MM.1S (cell line): ENCODE data around the gene STAT1.

ENCODE experiments used
- DNase-seq: peaks from one replicate; pipeline ENCODE4 v3.0.0-alpha.2; 2015
- H2AFZ ChIP-seq: fragments of 300-600 bp; sonication (generic); 2 replicates; pipeline ENCODE4 v1.6.0; 2016; ENCODE audit warnings: antibody characterized with exemption, low read length
- H3F3A ChIP-seq: fragments of 300-600 bp; sonication (generic); 2 replicates; pipeline ENCODE4 v1.6.1; 2016; ENCODE audit warnings: mild to moderate bottlenecking, antibody characterized with exemption, low read length, moderate library complexity, mixed read lengths; ENCODE audit not compliant: insufficient read depth
- H3K27ac ChIP-seq: fragments of 300-600 bp; sonication (generic); 2 replicates; pipeline ENCODE4 v1.5.1; 2016; ENCODE audit warnings: mild to moderate bottlenecking, low read length
- H3K27me3 ChIP-seq: fragments of 300-600 bp; sonication (generic); replicated peaks from 2 replicates; pipeline ENCODE4 v1.6.0; 2016; ENCODE audit warnings: low read length; ENCODE audit not compliant: insufficient read depth
- H3K36me3 ChIP-seq: fragments of 300-600 bp; sonication (generic); replicated peaks from 2 replicates; pipeline ENCODE4 v1.6.1; 2016; ENCODE audit warnings: mild to moderate bottlenecking, low read length, mixed read lengths; ENCODE audit not compliant: insufficient read depth
- H3K4me1 ChIP-seq: fragments of 300-600 bp; sonication (generic); 2 replicates; pipeline ENCODE4 v1.6.1; 2016; ENCODE audit warnings: low read length, mixed read lengths
- H3K4me2 ChIP-seq: fragments of 300-600 bp; sonication (generic); 2 replicates; pipeline ENCODE4 v1.6.0; 2016; ENCODE audit warnings: low read depth, low read length
- H3K4me3 ChIP-seq: fragments of 300-600 bp; sonication (generic); 2 replicates; pipeline ENCODE4 v1.5.1; 2016; ENCODE audit warnings: low read length, mixed read lengths
- H3K79me2 ChIP-seq: fragments of 300-600 bp; sonication (generic); 2 replicates; pipeline ENCODE4 v1.6.1; 2016; ENCODE audit warnings: mixed run types, low read length, mixed read lengths
- H3K9ac ChIP-seq: fragments of 300-600 bp; sonication (generic); 2 replicates; pipeline ENCODE4 v1.6.1; 2016; ENCODE audit warnings: low read length, mixed read lengths
- H3K9me2 ChIP-seq: fragments of 300-600 bp; sonication (generic); replicated peaks from 2 replicates; pipeline ENCODE4 v1.6.1; 2016; ENCODE audit warnings: mild to moderate bottlenecking, low read length, mixed read lengths; ENCODE audit not compliant: insufficient read depth
- H3K9me3 ChIP-seq: fragments of 300-600 bp; sonication (generic); replicated peaks from 2 replicates; pipeline ENCODE4 v1.6.1; 2016; ENCODE audit warnings: mild to moderate bottlenecking, low read length, mixed read lengths; ENCODE audit not compliant: insufficient read depth
- H4K20me1 ChIP-seq: fragments of 300-600 bp; sonication (generic); 2 replicates; pipeline ENCODE4 v1.6.1; 2016; ENCODE audit warnings: mild to moderate bottlenecking, low read length, moderate library complexity, mixed read lengths; ENCODE audit not compliant: insufficient read depth
- EZH2 ChIP-seq: fragments of 300-600 bp; sonication (generic); optimal IDR thresholded peaks from 2 replicates; pipeline ENCODE3; 2017; ENCODE audit warnings: low read depth, mild to moderate bottlenecking, antibody characterized with exemption, low read length, mixed read lengths
- EZH2phosphoT487 ChIP-seq: fragments of 300-600 bp; sonication (generic); IDR thresholded peaks from 2 replicates; pipeline ENCODE4 v1.6.1; 2018; ENCODE audit warnings: antibody characterized with exemption, low read length
- TF ChIP-seq, protein P1 (sequence below): fragments of 300-600 bp; sonication (generic); IDR thresholded peaks from 2 replicates; pipeline ENCODE4 v1.5.1; 2016; ENCODE audit warnings: antibody characterized with exemption, low read length, mixed read lengths

The STAT1 gene

DNA sequence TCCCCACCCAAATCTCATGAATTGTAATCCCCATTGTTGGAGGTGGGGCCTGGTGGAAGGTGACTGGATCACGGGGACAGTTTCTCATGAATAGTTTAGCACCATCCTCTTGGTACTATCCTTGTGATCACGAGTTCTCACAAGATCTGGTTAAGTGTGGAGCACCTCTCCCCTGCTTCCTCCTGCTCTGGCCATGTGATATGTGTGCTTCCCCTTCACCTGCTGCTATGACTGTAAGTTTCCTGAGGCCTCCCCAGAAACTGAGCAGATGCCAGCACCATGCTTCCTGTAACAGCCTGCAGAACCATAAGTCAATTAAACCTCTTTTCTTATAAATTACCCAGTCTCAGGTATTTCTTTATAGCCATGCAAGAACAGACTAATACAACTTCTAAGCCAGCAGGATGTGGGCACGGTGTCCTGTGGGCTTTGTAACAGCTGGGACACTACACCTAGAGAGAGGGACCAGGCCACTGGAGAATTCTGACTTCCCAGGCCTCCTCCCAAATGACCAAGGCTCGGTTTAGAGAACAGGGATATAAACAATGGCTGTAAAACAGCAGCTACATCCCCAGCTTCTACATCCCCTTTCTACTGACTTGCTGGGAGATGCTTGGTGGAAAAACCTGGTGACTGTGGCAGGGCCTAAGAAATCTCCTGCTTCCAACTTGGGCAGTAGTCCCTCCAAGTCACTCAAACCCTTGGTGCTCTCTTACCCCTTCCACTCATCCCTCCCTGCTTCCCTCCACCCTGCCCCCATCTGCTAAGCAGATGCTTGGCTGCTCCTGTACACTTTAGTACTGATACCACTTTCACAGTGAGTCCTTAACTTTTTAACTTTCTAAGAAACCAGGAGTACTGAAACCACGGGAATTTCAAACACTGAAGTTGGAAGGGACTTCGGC lies 10.3 kb downstream of the STAT1 start:
- TF ChIP-seq EZH2 (no peak), EZH2phosphoT487 (no peak)
- TF ChIP-seq, protein P1, sequence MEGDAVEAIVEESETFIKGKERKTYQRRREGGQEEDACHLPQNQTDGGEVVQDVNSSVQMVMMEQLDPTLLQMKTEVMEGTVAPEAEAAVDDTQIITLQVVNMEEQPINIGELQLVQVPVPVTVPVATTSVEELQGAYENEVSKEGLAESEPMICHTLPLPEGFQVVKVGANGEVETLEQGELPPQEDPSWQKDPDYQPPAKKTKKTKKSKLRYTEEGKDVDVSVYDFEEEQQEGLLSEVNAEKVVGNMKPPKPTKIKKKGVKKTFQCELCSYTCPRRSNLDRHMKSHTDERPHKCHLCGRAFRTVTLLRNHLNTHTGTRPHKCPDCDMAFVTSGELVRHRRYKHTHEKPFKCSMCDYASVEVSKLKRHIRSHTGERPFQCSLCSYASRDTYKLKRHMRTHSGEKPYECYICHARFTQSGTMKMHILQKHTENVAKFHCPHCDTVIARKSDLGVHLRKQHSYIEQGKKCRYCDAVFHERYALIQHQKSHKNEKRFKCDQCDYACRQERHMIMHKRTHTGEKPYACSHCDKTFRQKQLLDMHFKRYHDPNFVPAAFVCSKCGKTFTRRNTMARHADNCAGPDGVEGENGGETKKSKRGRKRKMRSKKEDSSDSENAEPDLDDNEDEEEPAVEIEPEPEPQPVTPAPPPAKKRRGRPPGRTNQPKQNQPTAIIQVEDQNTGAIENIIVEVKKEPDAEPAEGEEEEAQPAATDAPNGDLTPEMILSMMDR = no peak
- H3K9ac ChIP-seq = no peak overlapping the region
- H3K27me3 ChIP-seq = no peaks in the 10 kb centered on the region
- no peaks in the 10 kb centered on the region for H3K9me3 ChIP-seq
- H3K4me3 ChIP-seq = no peak overlapping the region
- peaks cover 4% of the 10 kb centered on the region for H3K4me1 ChIP-seq
- H2AFZ ChIP-seq = no peak overlapping the region
- no peaks in the 10 kb centered on the region for H3K79me2 ChIP-seq
- peaks cover 10% of the 10 kb centered on the region; the same call in 1 of the 2 replicates for H3K36me3 ChIP-seq
- no peaks in the 10 kb centered on the region for H3F3A ChIP-seq
- no peak for DNase-seq
- H3K9me2 ChIP-seq = no peaks in the 10 kb centered on the region
- no peak overlapping the region for H3K27ac ChIP-seq
- no peak overlapping the region for H3K4me2 ChIP-seq
- H4K20me1 ChIP-seq = no peaks in the 10 kb centered on the region

- Histone ChIP-seq H3K27ac (no peak overlapping the region), H3K36me3 (peaks cover 2% of the 10 kb centered on the region; the same call in 1 of the 2 replicates), H3K9me3 (no peaks in the 10 kb centered on the region), H3K79me2 (no peaks in the 10 kb centered on the region), H3K9me2 (no peaks in the 10 kb centered on the region), H3K27me3 (no peaks in the 10 kb centered on the region), H3K4me1 (no peaks in the 10 kb centered on the region), H3F3A (no peaks in the 10 kb centered on the region), H3K4me2 (no peak overlapping the region), H3K4me3 (no peak overlapping the region), H3K9ac (no peak overlapping the region), H4K20me1 (no peaks in the 10 kb centered on the region), H2AFZ (no peak overlapping the region)
- TF ChIP-seq, protein P1 = no peak
- no peak for TF ChIP-seq EZH2
- no peak for TF ChIP-seq EZH2phosphoT487
- DNase-seq = no peak
Observed at GRCh38 chr2:191001624-191002023, 12.3 kb downstream of the STAT1 start.

DNA sequence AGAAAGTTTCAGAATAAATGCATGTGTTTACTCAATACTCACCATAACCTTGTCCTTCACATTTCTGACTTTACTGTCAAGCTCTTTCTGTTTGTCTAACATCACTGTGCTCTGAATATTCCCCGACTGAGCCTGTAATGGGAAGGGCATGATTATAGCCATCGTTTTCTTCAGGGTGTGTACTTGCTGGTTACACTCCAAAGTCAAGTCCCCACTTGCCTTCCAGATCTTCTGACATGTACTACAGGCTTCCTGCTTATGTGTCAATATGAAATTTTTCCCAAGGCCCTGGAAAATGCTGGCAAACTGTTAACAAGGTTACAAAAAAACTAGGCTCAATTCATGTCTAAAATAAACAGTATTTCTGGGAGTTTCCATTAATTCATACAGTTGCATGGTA lies 12.9 kb downstream of the STAT1 start:
- peaks cover 2% of the 10 kb centered on the region; the same call in 1 of the 2 replicates for H3K36me3 ChIP-seq
- H3K9me3 ChIP-seq = no peaks in the 10 kb centered on the region
- H3K9me2 ChIP-seq = no peaks in the 10 kb centered on the region
- H3K79me2 ChIP-seq = no peaks in the 10 kb centered on the region
- H3K27me3 ChIP-seq = no peaks in the 10 kb centered on the region
- H3K4me1 ChIP-seq = no peaks in the 10 kb centered on the region
- no peak overlapping the region for H3K4me2 ChIP-seq
- TF ChIP-seq EZH2phosphoT487 = no peak
- TF ChIP-seq EZH2 = no peak
- TF ChIP-seq, protein P1 = no peak
- no peaks in the 10 kb centered on the region for H3F3A ChIP-seq
- no peak for DNase-seq
- H3K27ac ChIP-seq = no peak overlapping the region
- no peak overlapping the region for H3K4me3 ChIP-seq
- no peak overlapping the region for H2AFZ ChIP-seq
- H3K9ac ChIP-seq = no peak overlapping the region
- no peaks in the 10 kb centered on the region for H4K20me1 ChIP-seq
